OCI-LY7 (cell line): ENCODE data around the gene GAN.

ENCODE experiments used
- EZH2phosphoT487 ChIP-seq: fragments of 200-600 bp; sonication (generic); IDR thresholded peaks from 2 replicates; pipeline ENCODE4 v1.6.1; 2018; ENCODE audit warnings: low read depth, borderline replicate concordance, mild to moderate bottlenecking, mixed run types, antibody characterized with exemption, low read length, moderate library complexity, mixed read lengths
- TF ChIP-seq, protein P1 (sequence below): fragments of 200-600 bp; sonication (generic); conservative IDR thresholded peaks from 2 replicates; pipeline ENCODE4 v1.5.1; 2014; ENCODE audit warnings: mild to moderate bottlenecking, antibody characterized with exemption, low read length, moderate library complexity, mixed read lengths

DNA sequence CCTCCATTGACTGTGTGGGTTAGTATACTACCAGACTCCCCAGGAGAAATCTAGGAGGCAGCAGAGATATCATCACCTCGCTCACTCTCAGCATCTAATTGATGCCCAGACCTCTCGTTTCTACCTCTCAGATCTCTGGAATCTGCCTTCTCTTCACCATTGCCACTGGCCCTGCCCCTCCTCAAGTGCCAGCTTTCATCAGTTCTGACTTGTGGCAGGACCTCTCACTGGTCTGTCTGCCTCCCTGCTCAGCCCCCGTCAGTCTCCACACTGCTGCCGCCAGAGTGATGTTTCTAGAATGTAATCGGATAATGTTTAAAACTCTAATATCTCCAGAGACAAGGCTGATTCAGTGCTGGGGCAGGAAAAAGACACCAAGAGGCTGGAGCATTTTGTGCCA, 15.2 kb downstream of the GAN start:
- no peak for TF ChIP-seq EZH2phosphoT487
- TF ChIP-seq, protein P1, sequence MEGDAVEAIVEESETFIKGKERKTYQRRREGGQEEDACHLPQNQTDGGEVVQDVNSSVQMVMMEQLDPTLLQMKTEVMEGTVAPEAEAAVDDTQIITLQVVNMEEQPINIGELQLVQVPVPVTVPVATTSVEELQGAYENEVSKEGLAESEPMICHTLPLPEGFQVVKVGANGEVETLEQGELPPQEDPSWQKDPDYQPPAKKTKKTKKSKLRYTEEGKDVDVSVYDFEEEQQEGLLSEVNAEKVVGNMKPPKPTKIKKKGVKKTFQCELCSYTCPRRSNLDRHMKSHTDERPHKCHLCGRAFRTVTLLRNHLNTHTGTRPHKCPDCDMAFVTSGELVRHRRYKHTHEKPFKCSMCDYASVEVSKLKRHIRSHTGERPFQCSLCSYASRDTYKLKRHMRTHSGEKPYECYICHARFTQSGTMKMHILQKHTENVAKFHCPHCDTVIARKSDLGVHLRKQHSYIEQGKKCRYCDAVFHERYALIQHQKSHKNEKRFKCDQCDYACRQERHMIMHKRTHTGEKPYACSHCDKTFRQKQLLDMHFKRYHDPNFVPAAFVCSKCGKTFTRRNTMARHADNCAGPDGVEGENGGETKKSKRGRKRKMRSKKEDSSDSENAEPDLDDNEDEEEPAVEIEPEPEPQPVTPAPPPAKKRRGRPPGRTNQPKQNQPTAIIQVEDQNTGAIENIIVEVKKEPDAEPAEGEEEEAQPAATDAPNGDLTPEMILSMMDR: no peak
